Renal cortical epithelial cell (primary cell): ENCODE data around the gene PDGFC. TPM values are rescaled to one million over a fixed set of nuclear protein-coding genes. Genes with fewer than 3 reads are reported as not detected.

ENCODE experiments used
- DNase-seq: peaks from one replicate; pipeline ENCODE4 v3.0.0-alpha.2; 2011; ENCODE audit warnings: low read depth
- total RNA-seq: library from RNA; depleted of rRNA; stranded (reverse); fragments of >200 nt; gene quantifications from 2 replicates; pipeline ENCODE4 v1.2.3, GENCODE V29; 2014

PDGFC gene
- total RNA-seq, 1 donor from 2014 or later = 133 TPM

GRCh38 chr4:156746111-156746510 lies 225.5 kb downstream of the PDGFC start:
- DNase-seq = no peak

DNA sequence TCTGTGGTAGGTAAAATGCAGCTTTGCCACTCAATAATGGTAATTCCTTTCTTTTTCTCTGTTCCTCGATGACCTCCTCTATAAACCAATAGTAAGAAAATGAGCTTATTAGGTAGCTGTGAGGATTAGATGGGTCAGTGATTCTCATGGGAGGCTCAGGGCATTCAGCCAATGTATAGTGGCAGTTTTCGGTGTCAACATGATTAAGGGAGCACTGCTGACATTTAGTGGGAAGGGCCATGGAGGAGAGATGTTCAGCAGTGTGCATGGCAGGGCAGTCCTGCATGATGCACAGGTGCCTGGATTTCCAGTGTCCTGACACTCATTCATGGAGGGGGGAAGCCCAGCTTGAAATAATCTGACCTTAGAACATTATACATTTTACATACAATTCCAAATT lies 232.8 kb downstream of the PDGFC start:
- no peak for DNase-seq

DNA sequence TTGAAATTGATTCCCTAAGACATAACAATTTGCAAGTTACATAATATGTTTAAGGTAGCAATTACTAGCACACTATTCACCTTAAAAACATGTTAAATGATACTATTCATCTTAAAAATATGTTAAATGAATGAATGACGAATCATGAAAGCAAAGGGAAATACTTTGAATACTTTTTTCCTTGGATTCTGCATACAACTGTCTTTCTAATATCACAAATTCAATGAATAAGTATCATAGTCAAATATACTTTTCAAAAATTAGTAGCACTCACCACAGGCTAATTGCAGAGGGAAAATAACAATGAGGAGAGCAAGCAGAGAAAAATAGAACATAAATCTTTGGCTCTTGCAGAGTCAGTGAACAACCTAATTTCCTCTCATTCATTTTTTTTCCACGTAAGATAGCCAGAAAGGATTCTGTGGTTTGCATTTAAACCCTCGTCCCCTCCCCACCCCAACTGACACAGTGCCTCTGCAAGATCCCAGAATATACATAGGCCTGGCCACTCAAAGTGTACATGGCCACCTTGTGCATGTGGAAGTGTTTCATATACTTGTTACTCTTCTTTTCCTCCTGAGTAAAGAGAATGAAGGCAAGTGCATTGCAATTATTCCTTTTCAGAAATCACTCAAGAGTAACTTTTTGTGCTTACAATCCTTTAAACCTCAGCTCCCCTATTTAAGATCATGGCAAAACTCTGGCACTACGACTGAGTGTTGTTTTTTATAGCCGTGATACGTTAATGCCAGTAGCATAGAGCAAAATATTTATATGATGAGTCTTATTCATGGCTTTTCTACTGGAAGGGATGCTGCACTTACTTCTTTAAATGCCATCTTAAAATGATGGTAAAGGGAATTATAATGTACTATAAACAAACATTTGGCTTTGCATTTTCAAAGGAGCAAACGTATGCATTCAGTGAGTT lies 236.4 kb downstream of the PDGFC start:
- peak; percentile 14 for DNase-seq

DNA sequence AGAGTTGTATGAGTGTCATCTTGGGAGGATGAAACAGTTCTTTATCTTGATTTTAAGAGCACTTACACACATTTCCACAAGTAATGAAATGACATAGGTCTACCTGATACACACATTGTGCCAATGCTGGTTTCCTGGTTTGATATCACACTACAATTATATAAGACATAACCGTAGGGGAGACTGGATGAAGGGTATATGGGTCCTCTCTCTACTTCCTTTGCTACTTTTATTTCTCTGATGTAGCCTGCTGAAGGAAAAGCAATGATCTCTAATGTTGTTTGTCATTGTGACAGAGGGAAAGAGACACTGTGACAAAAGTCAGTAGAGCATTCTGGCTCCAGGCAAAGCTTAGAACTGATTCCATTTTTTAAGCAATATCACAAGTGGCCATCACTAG lies 238.0 kb downstream of the PDGFC start:
- no peak for DNase-seq

DNA sequence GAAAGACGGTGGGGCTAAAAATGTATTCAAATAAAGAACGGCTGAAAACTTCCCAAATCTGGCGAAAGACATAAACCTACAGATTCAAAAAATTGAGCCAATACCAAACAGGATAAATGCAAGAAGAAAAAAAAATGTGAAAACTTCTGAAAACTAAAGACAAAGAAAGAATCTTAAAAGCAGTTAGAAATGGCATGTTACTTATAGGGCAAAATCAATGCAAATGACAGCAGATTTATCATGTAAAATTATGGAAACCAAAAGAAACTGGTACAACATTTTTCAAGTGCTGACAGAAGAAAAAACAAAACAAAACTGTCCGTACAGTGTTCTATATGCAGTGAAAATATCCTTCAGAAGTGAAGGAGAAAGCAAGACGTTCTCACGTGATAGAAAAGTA lies 239.0 kb downstream of the PDGFC start:
- peak; percentile 61 for DNase-seq

GRCh38 chr4:156729416-156729815 lies 242.2 kb downstream of the PDGFC start:
- no peak for DNase-seq

DNA sequence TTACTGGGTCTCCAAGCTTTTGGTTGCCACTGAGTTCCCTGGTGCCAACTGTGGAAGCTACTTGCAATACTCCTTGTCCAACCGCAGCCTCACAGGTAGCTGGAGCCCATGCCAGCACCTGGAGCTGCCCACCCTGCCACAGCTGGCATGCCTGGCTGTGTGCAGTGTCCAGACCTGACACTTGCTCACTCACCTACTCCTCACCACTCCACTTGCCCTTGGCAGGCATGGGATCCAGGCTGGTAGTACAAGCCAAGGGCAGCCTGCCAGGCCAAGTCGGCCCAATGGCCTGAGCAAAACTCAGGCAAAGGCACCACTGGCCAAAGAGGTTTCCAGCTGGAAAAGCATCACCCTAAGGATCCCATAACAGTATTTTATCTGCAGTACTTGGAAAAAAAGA lies 246.3 kb downstream of the PDGFC start:
- no peak for DNase-seq

GRCh38 chr4:156723951-156724668 lies 247.5 kb downstream of the PDGFC start:
- no peak for DNase-seq

DNA sequence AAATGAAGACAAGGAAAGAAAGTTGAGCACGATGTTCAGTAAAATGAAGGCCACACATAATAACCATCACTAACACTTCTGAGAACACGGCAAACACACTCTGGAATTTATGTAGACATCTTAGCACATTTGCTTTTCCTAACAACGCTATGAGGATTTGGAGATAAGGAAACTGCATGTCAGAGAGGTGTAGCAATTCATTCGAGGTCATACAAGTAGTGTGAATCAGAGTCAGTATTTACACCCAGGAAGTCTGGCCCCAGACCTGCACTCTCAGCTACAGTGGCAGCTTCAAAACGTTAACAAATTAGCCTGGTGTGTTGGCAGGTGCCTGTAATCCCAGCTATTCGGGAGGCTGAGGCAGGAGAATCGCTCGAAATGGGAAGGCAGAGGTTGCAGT lies 253.4 kb downstream of the PDGFC start:
- DNase-seq = no peak

GRCh38 chr4:156711193-156711590 lies 260.4 kb downstream of the PDGFC start:
- no peak for DNase-seq

Other genes starting within 250 kb of the PDGFC start
- 19.4 and 20.7 TPM in 2 replicates for gene GLRB, start 104.4 kb upstream of the PDGFC start, total RNA-seq
- 0.05 TPM in 1 of 2 replicates, not detected in the other for gene GRIA2, start 248.9 kb upstream of the PDGFC start, total RNA-seq